Endothelial cell (in vitro differentiated cells): Measurements from ENCODE around the gene CCSAP. TPM values are rescaled to one million over a fixed set of nuclear protein-coding genes. Genes with fewer than 3 reads are reported as not detected.

Experiments
- DNase-seq: peaks from one replicate; pipeline ENCODE4 v3.0.0; 2021; ENCODE audit warnings: low spot score
- H3K27ac Mint-ChIP-seq: one replicate; pipeline ENCODE4 v1.8.0; 2021; ENCODE audit warnings: mixed read lengths, inconsistent platforms; ENCODE audit not compliant: unreplicated experiment
- H3K27me3 Mint-ChIP-seq: one replicate; pipeline ENCODE4 v1.8.0; 2021; ENCODE audit warnings: mild to moderate bottlenecking, moderate library complexity, mixed read lengths, inconsistent platforms; ENCODE audit not compliant: unreplicated experiment
- H3K36me3 Mint-ChIP-seq: one replicate; pipeline ENCODE4 v1.8.0; 2021; ENCODE audit warnings: mild to moderate bottlenecking, low read depth, mixed read lengths, inconsistent platforms; ENCODE audit not compliant: unreplicated experiment
- H3K4me1 Mint-ChIP-seq: one replicate; pipeline ENCODE4 v1.8.0; 2021; ENCODE audit warnings: mild to moderate bottlenecking, mixed read lengths, inconsistent platforms; ENCODE audit not compliant: unreplicated experiment
- H3K4me3 Mint-ChIP-seq: one replicate; pipeline ENCODE4 v1.8.0; 2021; ENCODE audit warnings: mild to moderate bottlenecking, mixed read lengths, inconsistent platforms; ENCODE audit not compliant: unreplicated experiment
- H3K9me3 Mint-ChIP-seq: one replicate; pipeline ENCODE4 v1.8.0; 2021; ENCODE audit warnings: mixed read lengths, inconsistent platforms; ENCODE audit not compliant: unreplicated experiment
- total RNA-seq: library from RNA; stranded (reverse); fragmentation: NEBNext Ultra II Directional; extraction: Animal tissue kit (Norgen Biotek cat#: 25700); gene quantifications from one replicate; pipeline ENCODE4 v1.2.1, GENCODE V29; 2021; ENCODE audit not compliant: unreplicated experiment
- TF ChIP-seq, protein P1 (sequence below): fragments of 200-600 bp; sonication (generic); IDR thresholded peaks from one replicate; pipeline ENCODE4 v1.5.0; 2021; ENCODE audit warnings: antibody characterized with exemption; ENCODE audit not compliant: unreplicated experiment

CCSAP gene
- total RNA-seq, 1 donor from 2014 or later: 6.7 TPM

DNA sequence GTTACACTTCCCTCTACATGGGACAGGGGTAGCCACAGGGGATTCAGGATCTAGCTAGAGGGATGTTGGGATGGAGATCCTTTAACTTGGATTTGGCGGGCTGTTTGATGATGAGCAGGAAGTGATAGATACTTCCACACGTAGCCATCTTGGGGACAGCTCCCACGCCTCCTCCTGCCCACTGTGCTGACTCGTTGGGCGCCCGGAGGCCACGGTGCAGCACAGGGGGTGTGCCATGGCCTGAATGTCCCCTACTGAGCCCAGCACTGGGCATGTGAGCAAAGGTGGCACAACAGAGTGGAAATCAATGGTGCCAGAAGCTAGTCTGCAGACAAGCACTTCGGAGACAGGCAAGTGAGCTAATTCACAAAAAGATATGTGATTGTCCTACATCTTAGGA, 31.6 kb upstream of the CCSAP start:
- H3K27me3 Mint-ChIP-seq: no peaks in the 10 kb centered on the region
- DNase-seq: no peak
- H3K4me1 Mint-ChIP-seq: no peaks in the 10 kb centered on the region
- no peak overlapping the region for H3K4me3 Mint-ChIP-seq
- H3K36me3 Mint-ChIP-seq: no peaks in the 10 kb centered on the region
- H3K9me3 Mint-ChIP-seq: no peaks in the 10 kb centered on the region
- H3K27ac Mint-ChIP-seq: no peak overlapping the region
- TF ChIP-seq, protein P1, sequence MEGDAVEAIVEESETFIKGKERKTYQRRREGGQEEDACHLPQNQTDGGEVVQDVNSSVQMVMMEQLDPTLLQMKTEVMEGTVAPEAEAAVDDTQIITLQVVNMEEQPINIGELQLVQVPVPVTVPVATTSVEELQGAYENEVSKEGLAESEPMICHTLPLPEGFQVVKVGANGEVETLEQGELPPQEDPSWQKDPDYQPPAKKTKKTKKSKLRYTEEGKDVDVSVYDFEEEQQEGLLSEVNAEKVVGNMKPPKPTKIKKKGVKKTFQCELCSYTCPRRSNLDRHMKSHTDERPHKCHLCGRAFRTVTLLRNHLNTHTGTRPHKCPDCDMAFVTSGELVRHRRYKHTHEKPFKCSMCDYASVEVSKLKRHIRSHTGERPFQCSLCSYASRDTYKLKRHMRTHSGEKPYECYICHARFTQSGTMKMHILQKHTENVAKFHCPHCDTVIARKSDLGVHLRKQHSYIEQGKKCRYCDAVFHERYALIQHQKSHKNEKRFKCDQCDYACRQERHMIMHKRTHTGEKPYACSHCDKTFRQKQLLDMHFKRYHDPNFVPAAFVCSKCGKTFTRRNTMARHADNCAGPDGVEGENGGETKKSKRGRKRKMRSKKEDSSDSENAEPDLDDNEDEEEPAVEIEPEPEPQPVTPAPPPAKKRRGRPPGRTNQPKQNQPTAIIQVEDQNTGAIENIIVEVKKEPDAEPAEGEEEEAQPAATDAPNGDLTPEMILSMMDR: no peak

DNA sequence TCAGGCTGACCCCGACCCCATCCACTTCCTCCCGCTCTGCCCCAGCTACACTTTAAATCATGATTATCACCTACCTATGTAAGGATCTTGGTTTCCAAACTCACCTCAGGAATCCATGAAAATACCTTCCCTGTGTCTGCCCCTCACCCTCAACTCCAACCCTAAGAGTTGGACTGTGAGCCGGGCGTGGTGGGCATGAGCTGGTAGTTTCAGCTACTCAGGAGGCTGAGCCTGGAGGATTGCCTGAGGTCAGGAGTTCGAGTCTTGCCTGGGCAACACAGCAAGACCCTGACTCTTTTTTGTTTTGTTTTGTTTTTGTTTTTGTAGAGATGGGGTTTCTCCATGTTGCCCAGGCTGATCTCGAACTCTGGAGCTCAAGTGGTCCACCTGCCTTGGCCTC, 30.5 kb upstream of the CCSAP start:
- TF ChIP-seq, protein P1: no peak
- Mint-ChIP-seq H3K36me3 (no peaks in the 10 kb centered on the region), H3K27ac (no peak overlapping the region), H3K4me1 (no peaks in the 10 kb centered on the region), H3K27me3 (no peaks in the 10 kb centered on the region), H3K9me3 (no peaks in the 10 kb centered on the region), H3K4me3 (no peak overlapping the region)
- DNase-seq: no peak

DNA sequence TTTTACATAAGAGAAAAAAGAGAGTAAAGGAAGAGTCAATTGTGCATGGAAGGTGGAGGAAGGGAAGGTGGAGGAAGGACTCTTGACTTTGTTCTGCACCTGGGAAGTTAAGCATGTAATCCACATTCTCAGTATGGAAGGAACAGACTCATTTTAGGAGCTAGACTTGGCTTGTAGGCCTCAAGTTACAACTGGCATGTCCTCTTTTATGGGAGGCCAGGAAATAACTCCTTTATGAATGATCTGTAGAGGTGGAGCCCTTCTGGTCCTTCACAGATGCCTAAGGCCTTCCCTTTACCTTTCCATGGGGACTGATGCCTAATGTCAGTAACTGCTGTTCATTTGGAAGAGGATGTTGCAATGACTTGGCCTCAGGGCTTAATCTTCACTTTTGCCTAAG, 29.4 kb upstream of the CCSAP start:
- Mint-ChIP-seq H3K36me3 (no peaks in the 10 kb centered on the region), H3K4me1 (no peaks in the 10 kb centered on the region), H3K27me3 (no peaks in the 10 kb centered on the region), H3K4me3 (no peak overlapping the region), H3K9me3 (no peaks in the 10 kb centered on the region), H3K27ac (no peak overlapping the region)
- no peak for DNase-seq
- TF ChIP-seq, protein P1: no peak

DNA sequence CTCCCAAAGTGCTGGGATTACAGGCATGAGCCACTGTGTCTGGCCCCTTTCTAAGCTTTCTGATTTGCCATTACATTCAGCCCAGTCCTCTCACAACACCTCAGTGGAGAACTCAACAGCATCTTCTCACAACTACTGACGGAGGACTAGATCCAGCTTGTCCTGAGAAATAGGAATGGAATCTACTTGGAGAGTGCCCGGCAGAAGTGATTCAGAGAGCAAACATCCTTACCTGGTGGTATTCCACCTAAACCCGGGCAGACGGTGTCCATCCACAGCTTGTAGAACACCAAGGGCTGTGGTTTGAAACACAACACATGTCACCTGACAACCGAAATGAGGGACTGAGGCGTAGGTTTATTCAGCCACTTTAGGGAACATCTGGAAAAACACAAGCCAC, 28.8 kb upstream of the CCSAP start:
- Mint-ChIP-seq H3K27ac (no peak overlapping the region), H3K9me3 (no peaks in the 10 kb centered on the region), H3K4me1 (no peaks in the 10 kb centered on the region), H3K4me3 (no peak overlapping the region), H3K36me3 (no peaks in the 10 kb centered on the region), H3K27me3 (no peaks in the 10 kb centered on the region)
- TF ChIP-seq, protein P1: no peak
- DNase-seq: no peak

DNA sequence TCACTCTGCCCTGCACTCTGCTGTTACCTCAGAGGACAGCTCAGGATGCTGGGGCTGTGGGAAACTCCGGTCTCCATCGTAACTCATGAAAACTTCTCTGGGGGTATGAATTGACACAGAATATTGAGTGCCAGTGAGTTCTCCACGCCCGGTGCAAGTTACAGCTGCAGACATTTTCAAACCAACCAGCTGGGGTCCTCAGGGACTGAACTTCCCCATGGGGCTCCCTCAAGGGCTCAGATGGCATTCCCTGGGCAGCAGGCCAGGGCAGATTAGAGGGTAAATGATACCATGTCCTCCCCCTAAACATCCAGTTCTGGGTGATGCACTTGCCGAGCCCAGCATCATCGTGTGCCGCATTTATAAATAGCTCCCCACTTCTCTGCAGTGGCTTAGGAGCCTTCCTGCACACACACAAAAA, 27.8 kb upstream of the CCSAP start:
- TF ChIP-seq, protein P1: no peak
- Mint-ChIP-seq H3K4me3 (no peak overlapping the region), H3K27me3 (no peaks in the 10 kb centered on the region), H3K27ac (no peak overlapping the region), H3K9me3 (no peaks in the 10 kb centered on the region), H3K36me3 (no peaks in the 10 kb centered on the region), H3K4me1 (no peaks in the 10 kb centered on the region)
- DNase-seq: no peak
